NCI-H146 (cell line): Measurements from ENCODE around the gene ZNF891.

Source experiments
- DNase-seq: peaks from one replicate; lab custom pipeline; 2025; lab: John Stamatoyannopoulos, UW

Gene ZNF891

DNA sequence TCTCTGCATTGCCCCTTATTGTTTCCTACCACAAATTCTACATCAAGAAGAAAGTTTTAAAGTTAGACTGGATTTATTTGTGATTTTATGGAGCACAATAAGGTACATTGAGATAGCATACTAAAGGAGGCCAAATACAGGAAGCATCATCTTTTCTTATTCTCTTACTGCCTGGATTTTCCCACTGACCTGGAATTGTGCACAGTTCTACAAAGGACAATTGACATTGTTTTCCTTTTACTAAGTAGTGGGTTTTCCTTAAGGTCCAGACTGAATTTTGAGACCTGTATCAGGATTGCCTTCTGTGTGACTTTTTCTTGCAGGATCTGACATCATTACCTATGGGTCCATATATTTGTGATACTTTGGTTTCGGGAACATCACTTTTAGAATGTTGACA is 68.1 kb downstream of the ZNF891 start:
- DNase-seq: no peak

DNA sequence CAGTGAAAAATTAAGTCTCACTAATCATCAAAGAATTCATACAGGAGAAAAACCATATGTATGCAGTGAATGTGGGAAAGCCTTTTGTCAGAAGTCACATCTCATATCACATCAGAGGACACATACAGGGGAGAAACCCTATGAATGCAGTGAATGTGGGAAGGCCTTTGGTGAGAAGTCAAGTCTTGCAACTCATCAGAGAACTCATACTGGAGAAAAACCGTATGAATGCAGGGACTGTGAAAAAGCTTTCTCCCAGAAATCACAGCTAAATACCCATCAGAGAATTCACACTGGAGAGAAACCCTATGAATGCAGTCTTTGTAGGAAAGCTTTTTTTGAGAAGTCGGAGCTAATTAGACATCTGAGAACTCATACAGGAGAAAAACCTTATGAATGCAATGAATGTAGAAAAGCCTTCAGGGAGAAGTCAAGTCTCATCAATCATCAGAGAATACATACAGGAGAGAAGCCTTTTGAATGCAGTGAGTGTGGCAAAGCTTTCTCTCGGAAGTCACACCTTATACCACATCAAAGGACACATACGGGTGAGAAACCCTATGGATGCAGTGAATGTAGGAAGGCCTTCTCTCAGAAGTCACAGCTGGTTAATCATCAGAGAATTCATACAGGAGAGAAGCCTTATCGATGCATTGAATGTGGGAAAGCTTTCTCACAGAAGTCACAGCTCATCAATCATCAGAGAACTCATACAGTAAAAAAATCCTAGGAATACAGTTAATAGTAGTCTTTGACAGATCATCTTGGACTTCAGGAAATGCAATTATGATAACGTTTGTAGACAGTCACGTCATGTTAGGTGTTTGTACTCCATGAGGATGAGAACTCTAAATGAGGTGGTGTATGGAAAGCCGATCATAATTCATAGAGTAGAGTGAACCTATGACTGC is 71.6 kb downstream of the ZNF891 start:
- no peak for DNase-seq

DNA sequence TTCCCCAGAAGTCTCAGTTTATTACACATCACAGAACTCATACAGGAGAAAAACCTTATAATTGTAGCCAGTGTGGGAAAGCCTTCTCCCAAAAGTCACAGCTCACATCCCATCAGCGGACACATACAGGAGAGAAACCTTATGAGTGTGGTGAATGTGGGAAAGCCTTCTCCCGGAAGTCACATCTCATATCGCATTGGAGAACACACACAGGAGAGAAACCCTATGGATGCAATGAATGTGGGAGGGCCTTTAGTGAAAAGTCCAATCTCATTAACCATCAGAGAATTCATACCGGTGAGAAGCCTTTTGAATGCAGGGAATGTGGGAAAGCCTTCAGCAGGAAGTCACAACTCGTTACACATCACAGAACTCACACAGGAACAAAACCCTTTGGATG is 72.6 kb downstream of the ZNF891 start:
- no peak for DNase-seq
